GM18505 (cell line): ENCODE measurements around the gene CD93.

Experiments
- ATAC-seq: cut with Tn5 transposase; IDR thresholded peaks from one replicate; pipeline ENCODE4 v1.9.1; 2021; ENCODE audit not compliant: unreplicated experiment
- POLR2A ChIP-seq: IDR thresholded peaks from 4 replicates; pipeline ENCODE4 v1.6.1; 2011; ENCODE audit warnings: borderline replicate concordance; ENCODE audit not compliant: insufficient read depth, insufficient read length; ENCODE audit errors: extremely low read depth

CD93 gene

DNA sequence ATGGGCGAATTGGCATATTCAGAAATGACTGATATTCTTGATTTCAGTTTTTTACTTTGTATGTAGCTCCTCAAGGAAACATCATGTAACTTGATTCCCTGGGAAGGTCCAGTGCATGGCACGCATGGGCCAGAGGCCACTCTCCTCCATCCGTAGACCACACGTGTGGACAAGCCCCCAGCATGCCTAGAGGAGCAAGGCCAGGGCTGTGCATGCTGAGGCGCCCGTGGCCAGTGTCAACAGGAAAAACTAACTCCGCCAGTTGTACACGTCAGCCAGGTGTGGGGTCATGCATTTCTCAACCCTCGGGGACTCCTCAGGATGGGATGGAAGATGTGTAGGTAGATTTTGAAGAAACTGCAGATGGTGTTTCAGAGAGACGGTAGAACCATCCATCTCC lies 37.8 kb upstream of the CD93 start:
- ATAC-seq = no peak
- TF ChIP-seq POLR2A = no peak

DNA sequence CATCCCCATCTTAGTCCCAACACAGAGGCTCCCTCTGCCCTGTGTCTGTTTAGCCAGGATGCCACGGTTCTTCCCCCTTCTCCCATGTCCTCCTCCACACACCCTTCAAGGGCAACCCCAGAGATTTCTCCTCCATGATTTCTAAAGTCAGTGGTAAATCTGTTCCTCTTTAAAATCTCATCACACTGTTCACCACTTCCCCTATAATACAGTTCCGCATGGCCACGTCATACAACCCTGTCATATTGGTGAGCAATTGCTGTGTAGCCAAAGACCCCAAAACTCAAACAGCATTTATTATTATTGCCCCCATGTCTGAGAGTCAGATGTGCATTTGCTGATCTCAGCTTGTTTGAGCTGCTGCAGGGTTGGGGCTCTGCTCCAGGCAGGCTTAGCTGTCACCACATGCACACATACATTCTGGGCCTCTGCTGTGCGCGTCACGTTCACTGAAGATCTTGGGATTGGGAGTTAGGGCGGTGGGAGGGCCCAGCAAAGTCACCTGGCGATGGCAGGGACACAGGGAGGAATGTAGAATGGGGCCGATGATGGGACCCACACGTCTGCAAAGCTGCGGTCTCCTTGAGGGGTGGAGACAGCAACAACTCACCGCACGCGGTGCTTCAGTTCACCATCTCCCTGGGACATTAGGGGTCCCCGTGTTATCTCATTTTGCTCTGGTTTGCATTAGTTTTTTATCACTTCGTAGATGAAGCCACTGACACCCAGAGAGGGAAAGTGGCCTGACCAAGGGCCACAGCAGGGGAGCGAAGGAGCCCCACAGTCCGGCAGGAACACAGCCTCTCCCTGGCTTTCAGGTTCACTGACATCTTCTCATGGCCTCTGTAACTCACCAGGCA lies 36.9 kb upstream of the CD93 start:
- no peak for TF ChIP-seq POLR2A

DNA sequence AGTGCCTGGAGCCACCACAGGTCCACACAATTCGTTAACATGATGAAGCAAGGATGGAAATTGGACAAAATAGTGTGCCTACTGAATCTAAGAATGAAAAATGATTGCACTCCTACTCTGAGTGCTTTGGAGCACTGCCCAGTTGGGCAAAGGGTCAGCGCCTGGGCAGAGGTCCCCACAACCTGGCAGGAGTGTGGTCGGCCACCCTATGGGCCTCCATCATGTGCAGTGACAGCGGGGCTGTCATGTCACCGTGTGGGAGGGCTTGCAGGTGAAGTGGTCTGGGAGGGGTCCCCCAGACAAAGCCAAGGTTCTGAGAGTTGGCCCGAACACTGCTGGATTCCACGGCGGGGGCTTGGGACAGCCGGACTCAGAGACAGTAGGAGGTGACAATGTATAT lies 36.2 kb upstream of the CD93 start:
- no peak for TF ChIP-seq POLR2A

More for the DNA sequence above, 36.9 kb upstream of the CD93 start:
- no peak for ATAC-seq

DNA sequence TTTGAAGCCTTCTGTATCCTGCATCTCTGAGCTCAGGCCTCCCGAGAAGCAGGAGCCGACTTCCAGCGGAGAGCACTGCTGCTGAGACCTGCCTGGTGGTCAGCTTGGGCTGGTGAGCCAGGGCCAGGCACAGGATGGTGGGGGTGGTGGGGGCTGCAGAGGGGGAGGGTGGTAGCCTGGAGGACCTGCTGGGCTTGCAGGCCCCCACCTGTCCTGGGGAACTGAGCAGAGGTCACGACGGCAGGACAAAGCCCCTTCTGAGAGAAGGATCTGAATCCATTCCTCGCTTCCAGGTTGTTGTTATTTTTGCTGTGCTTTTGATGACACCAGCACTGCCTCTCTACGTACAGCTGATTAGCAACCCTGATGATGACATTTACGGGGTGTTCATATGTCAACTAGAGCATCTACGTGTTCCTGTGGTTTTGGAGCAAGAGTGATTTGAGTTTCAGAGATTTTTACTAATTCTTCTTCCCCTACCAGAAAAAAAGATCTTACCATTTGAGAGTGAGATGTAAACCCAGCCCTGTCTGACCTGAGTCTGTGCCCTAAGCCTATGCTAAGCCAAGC lies 35.7 kb upstream of the CD93 start:
- TF ChIP-seq POLR2A = no peak

More for the DNA sequence above, 36.2 kb upstream of the CD93 start:
- ATAC-seq = no peak

DNA sequence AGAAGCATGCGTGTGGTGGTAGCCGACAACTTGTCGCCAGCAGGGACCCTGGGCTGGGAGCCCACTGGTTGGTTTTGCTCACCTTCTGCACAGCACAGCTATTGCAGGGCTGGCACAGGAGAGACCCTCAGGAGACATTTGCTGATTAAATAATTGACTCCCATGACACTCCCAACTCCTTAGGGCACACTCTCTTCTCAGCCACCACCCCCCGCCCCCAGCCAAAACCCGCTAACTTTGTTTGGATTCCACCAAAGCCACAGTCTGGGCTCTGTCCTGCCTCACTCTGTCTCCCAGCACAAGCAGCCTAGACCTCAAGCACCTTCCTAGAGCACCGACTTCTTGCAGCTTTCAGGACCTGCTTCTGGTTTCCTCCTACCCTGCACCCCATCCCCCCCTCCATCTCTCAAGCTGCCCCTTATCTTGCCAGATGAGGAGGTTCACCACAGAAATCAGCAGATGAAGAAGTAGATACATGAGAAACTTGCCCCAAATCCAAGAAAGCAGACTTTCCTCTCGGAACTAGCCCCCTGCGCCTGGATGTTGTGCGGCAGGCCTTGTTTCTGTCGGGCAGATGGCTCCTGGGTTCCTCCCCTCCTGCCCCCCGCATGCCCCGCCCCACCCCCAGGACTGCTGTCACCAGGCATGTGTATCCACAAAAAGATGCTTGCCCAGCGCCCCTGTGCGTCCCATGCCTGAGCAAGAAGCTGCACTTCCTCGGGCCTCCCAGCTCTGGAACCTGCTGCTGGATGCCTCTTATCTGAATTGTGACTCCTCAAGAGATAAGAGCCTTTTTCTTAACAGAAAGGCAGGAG lies 35.0 kb upstream of the CD93 start:
- ATAC-seq = no peak
- no peak for TF ChIP-seq POLR2A

More for the DNA sequence above, 35.7 kb upstream of the CD93 start:
- no peak for ATAC-seq

DNA sequence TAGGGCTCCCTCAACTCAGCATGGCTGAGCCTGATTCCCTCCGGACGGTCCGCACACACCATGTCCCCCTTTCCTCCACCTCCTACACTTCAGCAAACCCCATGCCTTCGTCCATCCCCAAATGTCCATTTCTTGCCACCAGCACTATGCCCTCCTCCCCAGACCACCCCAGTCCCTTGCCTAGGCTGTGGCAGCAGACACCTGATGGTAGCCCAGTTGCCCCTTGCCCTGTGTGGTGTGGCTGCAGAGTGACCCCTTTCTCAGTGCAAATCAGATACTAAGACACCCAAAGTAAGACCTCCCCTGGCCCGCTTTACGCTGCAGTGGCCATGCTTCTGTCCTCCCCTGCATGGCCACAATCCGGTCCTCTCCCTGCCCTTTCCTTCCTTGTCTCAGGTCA lies 34.1 kb upstream of the CD93 start:
- ATAC-seq = no peak
- TF ChIP-seq POLR2A = no peak

DNA sequence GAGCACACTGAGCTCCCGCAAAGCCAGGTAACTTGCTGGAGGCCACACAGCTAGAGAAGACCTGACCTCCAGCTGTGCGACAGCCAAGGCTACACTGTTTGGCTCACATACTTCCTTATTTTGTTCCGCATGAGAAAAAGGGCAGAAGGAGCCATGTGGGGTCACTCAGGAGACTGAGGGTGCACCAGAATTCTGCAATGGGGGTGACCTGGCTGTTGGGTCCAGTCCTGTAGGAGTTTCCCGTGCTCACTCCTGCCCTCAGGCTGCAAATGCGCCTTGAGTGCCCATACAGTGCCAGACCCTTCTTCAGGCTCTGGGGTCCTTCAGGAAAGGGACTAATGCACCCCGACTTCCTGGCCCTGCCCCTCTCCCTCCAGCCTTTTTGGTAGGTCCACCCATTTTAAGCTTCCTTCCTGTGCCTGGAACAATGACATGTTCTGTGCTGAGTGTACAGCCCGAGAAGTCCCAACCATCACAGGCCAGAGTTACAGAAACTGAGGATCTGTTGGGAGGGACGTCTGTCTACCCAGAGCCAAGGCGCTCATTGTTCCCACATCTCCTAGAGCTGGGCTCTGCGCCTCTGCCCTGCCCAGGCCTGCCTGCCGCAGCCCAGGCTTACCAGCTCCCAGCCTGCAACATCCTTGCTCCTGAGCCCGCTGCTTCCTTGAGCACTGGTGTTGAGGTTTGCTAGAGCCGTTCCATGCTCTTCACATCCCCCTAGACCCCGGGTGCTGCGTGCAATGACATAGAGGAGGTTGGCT lies 33.5 kb upstream of the CD93 start:
- no peak for TF ChIP-seq POLR2A
- no peak for ATAC-seq

DNA sequence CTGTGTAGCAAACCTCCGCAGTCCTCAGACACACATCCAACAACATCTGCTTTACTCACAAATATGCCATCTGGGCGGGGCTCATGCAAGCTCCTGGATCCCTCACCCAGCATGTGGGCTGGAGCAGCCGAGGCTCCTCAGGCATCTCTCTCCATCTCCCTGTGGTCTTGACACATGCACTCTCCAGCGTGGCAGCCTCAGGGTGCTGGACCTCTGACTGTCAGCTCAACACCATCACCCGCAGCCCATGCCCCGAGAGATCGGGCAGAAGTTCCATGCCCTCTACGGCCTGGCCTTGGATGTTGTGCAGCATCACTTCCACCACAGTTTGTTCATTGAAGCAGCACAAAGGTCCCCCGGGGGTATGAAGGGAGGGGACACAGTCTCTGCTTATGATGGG lies 32.6 kb upstream of the CD93 start:
- no peak for ATAC-seq
- TF ChIP-seq POLR2A = no peak

DNA sequence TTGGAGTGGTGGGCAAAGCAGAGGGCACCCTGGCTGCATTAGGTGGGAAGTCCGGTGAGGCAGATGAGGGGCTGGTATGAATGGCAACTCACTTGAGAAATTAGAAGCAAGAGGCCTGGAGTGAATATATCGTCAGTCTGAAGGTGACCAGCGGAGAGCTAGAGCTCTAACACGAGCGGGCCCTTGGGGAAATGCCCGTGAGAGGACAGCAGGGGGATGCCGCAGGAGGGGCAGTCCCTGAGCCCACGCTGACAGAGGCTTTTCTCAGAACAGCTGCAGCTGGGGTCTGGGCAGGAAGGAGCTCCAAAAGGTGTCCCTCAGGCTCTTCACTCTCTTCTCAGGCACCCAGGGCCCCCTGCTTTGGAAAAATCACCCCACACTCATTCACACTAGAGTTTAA lies 32.0 kb upstream of the CD93 start:
- TF ChIP-seq POLR2A = no peak
- ATAC-seq = no peak

DNA sequence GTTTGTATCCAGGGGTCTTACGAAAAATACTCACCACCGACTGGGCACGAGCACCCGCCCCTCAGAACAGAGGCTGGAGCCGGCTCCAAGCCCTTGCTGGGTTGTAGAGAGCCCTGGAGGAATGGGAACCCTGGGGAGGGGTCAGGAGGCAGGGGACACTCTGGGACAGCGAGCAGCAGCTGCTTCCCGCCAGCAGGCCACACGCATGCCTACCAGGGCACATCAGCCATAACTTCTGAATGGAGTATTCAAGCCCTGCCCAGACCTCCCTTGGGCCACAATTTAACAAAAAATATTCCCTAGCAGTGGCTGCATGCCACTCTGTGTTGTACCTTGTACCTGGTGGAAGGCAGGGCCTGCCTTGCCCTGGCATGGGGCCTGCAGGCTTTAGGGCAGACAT lies 31.6 kb upstream of the CD93 start:
- TF ChIP-seq POLR2A = no peak
- no peak for ATAC-seq

DNA sequence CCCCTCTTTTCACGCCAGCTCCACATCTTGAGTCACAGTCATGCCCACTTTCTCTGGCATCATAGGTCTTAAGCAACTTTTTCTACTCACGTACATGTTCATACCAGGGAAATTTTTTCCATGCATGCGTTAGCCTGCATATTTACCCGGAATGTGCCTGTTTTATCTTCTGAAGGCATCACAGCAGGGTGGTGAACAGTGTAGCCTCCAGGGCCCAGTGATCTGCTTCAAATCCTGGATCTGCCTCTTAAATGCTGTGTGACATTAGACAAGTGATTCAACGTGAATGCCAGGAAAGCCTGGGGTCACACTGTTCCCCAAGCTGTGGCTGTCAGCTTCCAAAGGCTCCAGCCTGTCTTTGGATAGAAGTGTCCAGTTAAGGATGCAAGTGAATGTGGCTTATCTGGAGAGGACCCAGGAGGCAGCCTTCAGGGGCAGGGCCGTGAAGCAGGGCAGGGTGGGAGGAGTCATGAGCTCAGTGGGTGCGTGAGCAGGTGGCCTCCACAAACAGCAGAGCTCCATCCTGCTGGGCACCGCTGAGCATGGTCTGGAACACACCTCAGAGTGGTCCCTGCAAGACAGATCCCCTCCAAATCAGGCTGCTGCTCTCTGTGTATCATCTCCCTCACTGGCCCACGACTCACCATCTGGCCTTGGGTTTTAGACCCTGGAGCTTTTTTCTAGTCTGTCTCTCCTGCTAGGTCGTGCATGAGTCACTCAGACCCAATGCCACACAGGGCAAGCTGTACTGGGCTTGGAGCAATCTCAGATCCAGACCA lies 30.4 kb upstream of the CD93 start:
- no peak for ATAC-seq
- no peak for TF ChIP-seq POLR2A

DNA sequence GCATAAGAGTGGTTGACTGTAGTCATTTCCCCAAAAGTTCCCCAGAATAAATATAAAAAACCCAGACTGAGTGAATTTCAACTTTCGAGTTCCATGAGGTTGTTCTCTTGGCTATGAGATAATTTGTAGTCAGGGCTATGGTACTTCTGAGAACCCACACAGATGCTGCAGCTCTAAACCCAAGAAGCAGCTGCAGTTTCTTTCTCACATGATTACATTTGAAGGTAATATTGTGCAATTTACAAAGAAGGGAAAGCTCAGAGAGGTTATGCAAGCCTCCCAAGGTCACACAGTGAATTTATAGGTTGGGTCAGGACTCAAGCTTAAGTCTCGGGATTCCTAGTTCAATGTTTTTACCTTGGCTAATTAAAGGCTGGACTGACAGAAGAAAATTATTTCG lies 29.7 kb upstream of the CD93 start:
- ATAC-seq = no peak
- TF ChIP-seq POLR2A = no peak
